Heart left ventricle (tissue), 13 donors: ENCODE results near the gene MUC15.

Experiments
- POLR2A ChIP-seq, 2 donors: fragments of 450-650 bp; IDR thresholded peaks; one replicate each; pipeline ENCODE4 v1.6.1; 2017; ENCODE audit warnings: antibody characterized with exemption in 2 of 2, mild to moderate bottlenecking in 2 of 2, moderate library complexity in 2 of 2
- TF ChIP-seq, protein P1 (sequence below), 12 donors: fragments of 200-600 bp; sonication (generic) in 4 of 12; IDR thresholded peaks; one replicate each; pipeline versions ENCODE4 v1.5.0 to v1.8.0; 2018 to 2022; ENCODE audit warnings: antibody characterized with exemption in 12 of 12, mild to moderate bottlenecking in 5 of 12
- donor health status: ischemic (EF 13 %, LVEDD 7.1; RV severe dilation, severe dysfunction).
- donor health status: DM: no; HTN: yes; CAD: no.
- donor health status: DM: no; HTN: no; CAD: no.
- donor health status: ischemic (EF 25% LVEDD 6.9; RV normal size, moderate dysfunction).
- donor health status: ischemic (EF 25% LVEDD 5.7; RV mildly dilated, moderate dysfunction).
- donor health status: ischemic (EF 35%, LVEDD 5.7; RV mildly dilated, moderate dysfunction).
- donor health status: nonischemic (EF 11% LVEDD 7.7; RV severe dilation, severe dysfunction).
- donor health status: DM: yes; HTN: yes; CAD: no.
- donor health status: PGD.
- donor health status: ischemic (EF 29% LVEDD 5.4; RV normal size, mild dysfunction).
- donor health status: nonischemic (EF 23%, LVEDD 6.1; RV moderate dilation, normal function).

DNA sequence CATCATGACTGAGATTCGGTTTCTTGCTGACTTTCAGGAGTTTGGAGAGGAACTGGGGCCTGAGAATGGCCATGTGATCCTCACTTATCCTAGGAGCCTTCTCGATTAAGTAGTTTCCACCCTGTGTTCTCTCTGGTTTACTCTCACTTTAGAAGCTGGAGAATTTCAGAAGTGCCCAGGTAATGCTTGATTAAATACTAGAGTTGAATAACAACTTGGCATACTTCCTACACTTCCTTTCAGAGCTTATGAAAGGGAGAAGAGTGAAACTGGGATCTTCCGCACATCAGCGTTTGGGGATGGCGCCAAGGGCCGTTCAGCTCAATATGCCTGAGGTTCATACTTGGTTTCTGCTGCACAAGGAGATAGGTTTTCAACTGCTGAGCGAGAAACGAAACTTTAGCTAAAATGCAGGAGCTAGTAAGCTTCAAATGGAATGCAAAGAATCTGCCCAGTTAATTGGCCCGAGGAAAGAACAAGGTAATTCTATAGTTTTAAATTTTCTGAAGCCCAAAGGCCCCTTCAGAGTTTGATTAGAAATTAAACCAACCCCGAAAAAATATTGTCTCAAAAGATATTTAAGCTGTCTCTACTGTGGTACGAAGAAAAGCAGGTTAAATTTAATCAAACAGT lies 823 bp upstream of the MUC15 start:
- TF ChIP-seq, protein P1, sequence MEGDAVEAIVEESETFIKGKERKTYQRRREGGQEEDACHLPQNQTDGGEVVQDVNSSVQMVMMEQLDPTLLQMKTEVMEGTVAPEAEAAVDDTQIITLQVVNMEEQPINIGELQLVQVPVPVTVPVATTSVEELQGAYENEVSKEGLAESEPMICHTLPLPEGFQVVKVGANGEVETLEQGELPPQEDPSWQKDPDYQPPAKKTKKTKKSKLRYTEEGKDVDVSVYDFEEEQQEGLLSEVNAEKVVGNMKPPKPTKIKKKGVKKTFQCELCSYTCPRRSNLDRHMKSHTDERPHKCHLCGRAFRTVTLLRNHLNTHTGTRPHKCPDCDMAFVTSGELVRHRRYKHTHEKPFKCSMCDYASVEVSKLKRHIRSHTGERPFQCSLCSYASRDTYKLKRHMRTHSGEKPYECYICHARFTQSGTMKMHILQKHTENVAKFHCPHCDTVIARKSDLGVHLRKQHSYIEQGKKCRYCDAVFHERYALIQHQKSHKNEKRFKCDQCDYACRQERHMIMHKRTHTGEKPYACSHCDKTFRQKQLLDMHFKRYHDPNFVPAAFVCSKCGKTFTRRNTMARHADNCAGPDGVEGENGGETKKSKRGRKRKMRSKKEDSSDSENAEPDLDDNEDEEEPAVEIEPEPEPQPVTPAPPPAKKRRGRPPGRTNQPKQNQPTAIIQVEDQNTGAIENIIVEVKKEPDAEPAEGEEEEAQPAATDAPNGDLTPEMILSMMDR (IDR thresholded peaks at IDR 0.05): no peak
- no peak for TF ChIP-seq POLR2A (IDR thresholded peaks at IDR 0.05)
